H1 (cell line): ENCODE measurements around the gene BTNL8. TPM values are rescaled to one million over a fixed set of nuclear protein-coding genes. Genes with fewer than 3 reads are reported as not detected.

Experiments used
- CTCF ChIA-PET: fragments of 300-600 bp; sonication (Branson Sonifier 250); formaldehyde crosslinking; loops from one replicate; lab custom pipeline; 2021; ENCODE audit not compliant: partially characterized antibody; lab: Charles Lee
- POLR2A ChIA-PET: fragments of 300-600 bp; sonication (Branson Sonifier 250); formaldehyde crosslinking; loops from one replicate; lab custom pipeline; 2021; ENCODE audit warnings: inconsistent platforms; ENCODE audit not compliant: partially characterized antibody; lab: Charles Lee
- DNase-seq, 2 experiments: peaks; one replicate each; pipeline versions ENCODE4 v3.0.0 to v3.0.0-alpha.2; 2010 to 2022; ENCODE audit warnings: low spot score in 2 of 2, low read depth in 1 of 2, mixed read lengths in 1 of 2
- FAIRE-seq: peaks from 2 replicates; lab custom pipeline; 2011; peaks lifted over from hg19 to GRCh38; lab: Jason Lieb, UNC
- H2AFZ ChIP-seq: 2 replicates; pipeline ENCODE4 v1.8.1; 2012; ENCODE audit warnings: low read length, inconsistent platforms
- H2AK5ac ChIP-seq: 2 replicates; pipeline ENCODE4 v1.6.1; 2013; ENCODE audit warnings: low read depth, low read length
- H2BK120ac ChIP-seq: replicated peaks from 2 replicates; pipeline ENCODE3; 2013; ENCODE audit warnings: low read depth, low read length, inconsistent platforms
- H2BK12ac ChIP-seq: 2 replicates; pipeline ENCODE4 v1.6.1; 2013; ENCODE audit warnings: low read depth, low read length
- H2BK15ac ChIP-seq: 2 replicates; pipeline ENCODE4 v1.6.1; 2013; ENCODE audit warnings: low read length
- H2BK20ac ChIP-seq: 2 replicates; pipeline ENCODE4 v1.6.1; 2013; ENCODE audit warnings: low read length
- H2BK5ac ChIP-seq: 2 replicates; pipeline ENCODE4 v1.6.1; 2013; ENCODE audit warnings: low read depth, low read length
- H3K14ac ChIP-seq: 2 replicates; pipeline ENCODE4 v1.6.1; 2013; ENCODE audit warnings: inconsistent platforms; ENCODE audit not compliant: insufficient read length
- H3K18ac ChIP-seq: 2 replicates; pipeline ENCODE4 v1.6.1; 2013; ENCODE audit warnings: low read length; ENCODE audit errors: extremely low read depth
- H3K23ac ChIP-seq: 2 replicates; pipeline ENCODE4 v1.6.1; 2013; ENCODE audit warnings: inconsistent platforms; ENCODE audit not compliant: insufficient read length
- H3K23me2 ChIP-seq: 2 replicates; pipeline ENCODE4 v1.6.1; 2013; ENCODE audit warnings: low read depth, low read length
- H3K27ac ChIP-seq: 2 replicates; pipeline ENCODE4 v1.6.1; 2011; ENCODE audit warnings: low read depth, low read length, inconsistent platforms
- H3K27me3 ChIP-seq, 4 experiments: replicated peaks in 1 of 4; 1 replicate in 1 of 4; 2 replicates in 3 of 4; pipeline versions ENCODE4 v1.6.1 to v1.8.1; 2011 to 2013; ENCODE audit warnings: low read length in 3 of 4, mild to moderate bottlenecking in 3 of 4, inconsistent platforms in 2 of 4, mixed read lengths in 2 of 4, moderate library complexity in 1 of 4; ENCODE audit not compliant: control insufficient read depth in 3 of 4, insufficient read depth in 3 of 4; ENCODE audit errors: extremely low read depth in 1 of 4
- H3K36me3 ChIP-seq, 4 experiments: 2 replicates each; pipeline versions ENCODE4 v1.6.1 to v1.8.1; 2011 to 2013; ENCODE audit warnings: mild to moderate bottlenecking in 4 of 4, low read length in 3 of 4, moderate library complexity in 2 of 4, control low read depth in 1 of 4, inconsistent platforms in 1 of 4; ENCODE audit not compliant: insufficient read depth in 4 of 4, control insufficient read depth in 2 of 4
- H3K4ac ChIP-seq: replicated peaks from 2 replicates; pipeline ENCODE3; 2013; ENCODE audit warnings: low read length, low read depth, mixed read lengths, inconsistent platforms; ENCODE audit not compliant: insufficient read length
- H3K4me1 ChIP-seq, 4 experiments: replicated peaks in 1 of 4; 1 replicate in 1 of 4; 2 replicates in 3 of 4; pipeline versions ENCODE4 v1.6.1 to v1.8.1; 2011 to 2013; ENCODE audit warnings: low read length in 3 of 4, inconsistent platforms in 2 of 4, mixed read lengths in 1 of 4; ENCODE audit not compliant: insufficient read depth in 4 of 4, control insufficient read depth in 3 of 4
- H3K4me2 ChIP-seq, 2 experiments: 2 replicates each; pipeline versions ENCODE4 v1.6.1 to v1.8.1; 2011 to 2013; ENCODE audit warnings: low read depth in 2 of 2, low read length in 2 of 2, control low read depth in 1 of 2, inconsistent platforms in 1 of 2, mild to moderate bottlenecking in 1 of 2; ENCODE audit not compliant: insufficient read depth in 1 of 2
- H3K4me3 ChIP-seq, 4 experiments: fragments of 200-600, 300-600 bp in 1 of 4; sonication (generic), shearing (Covaris generic), sonication (Bioruptor Twin) in 1 of 4; 2 replicates each; pipeline versions ENCODE4 v1.5.1 to v1.8.1; 2011 to 2016; ENCODE audit warnings: low read length in 4 of 4, low read depth in 3 of 4, control low read depth in 2 of 4, inconsistent platforms in 2 of 4, mild to moderate bottlenecking in 2 of 4, mixed read lengths in 1 of 4, moderate library complexity in 1 of 4; ENCODE audit not compliant: insufficient read depth in 2 of 4; ENCODE audit errors: extremely low read depth in 1 of 4
- H3K56ac ChIP-seq: replicated peaks from 2 replicates; pipeline ENCODE3; 2013; ENCODE audit warnings: low read depth, mild to moderate bottlenecking, mixed read lengths, low read length, inconsistent platforms; ENCODE audit not compliant: insufficient read length
- H3K79me1 ChIP-seq: 2 replicates; pipeline ENCODE4 v1.6.1; 2013; ENCODE audit warnings: low read depth, low read length, control low read depth
- H3K79me2 ChIP-seq, 2 experiments: 2 replicates each; pipeline versions ENCODE4 v1.6.1 to v1.8.1; 2012 to 2013; ENCODE audit warnings: low read length in 2 of 2, mild to moderate bottlenecking in 2 of 2, inconsistent platforms in 1 of 2; ENCODE audit not compliant: insufficient read depth in 2 of 2, control insufficient read depth in 1 of 2
- H3K9ac ChIP-seq, 4 experiments: replicated peaks in 1 of 4; 1 replicate in 1 of 4; 2 replicates in 3 of 4; pipeline versions ENCODE4 v1.6.1 to v1.8.1; 2011 to 2013; ENCODE audit warnings: low read depth in 3 of 4, low read length in 3 of 4, control low read depth in 2 of 4, mild to moderate bottlenecking in 2 of 4, moderate library complexity in 2 of 4, inconsistent platforms in 1 of 4; ENCODE audit errors: extremely low read depth in 1 of 4
- H3K9me3 ChIP-seq, 2 experiments: 2 replicates each; pipeline versions ENCODE4 v1.6.1 to v1.8.1; 2012 to 2013; ENCODE audit warnings: mild to moderate bottlenecking in 2 of 2, moderate library complexity in 2 of 2, control low read depth in 1 of 2, inconsistent platforms in 1 of 2, low read depth in 1 of 2, low read length in 1 of 2, mixed read lengths in 1 of 2; ENCODE audit not compliant: insufficient read depth in 2 of 2
- H4K20me1 ChIP-seq, 2 experiments: replicated peaks in 1 of 2; 2 replicates each; pipeline versions ENCODE3 to v1.8.1; 2011 to 2013; ENCODE audit warnings: inconsistent platforms in 2 of 2, low read length in 2 of 2, mild to moderate bottlenecking in 1 of 2; ENCODE audit not compliant: insufficient read depth in 2 of 2, control insufficient read depth in 1 of 2
- H4K5ac ChIP-seq: 2 replicates; pipeline ENCODE4 v1.6.1; 2013; ENCODE audit warnings: low read length, low read depth, mixed read lengths, inconsistent platforms; ENCODE audit not compliant: insufficient read length
- H4K8ac ChIP-seq: 2 replicates; pipeline ENCODE4 v1.8.0; 2013; ENCODE audit warnings: mild to moderate bottlenecking, moderate library complexity, low read length, inconsistent platforms; ENCODE audit not compliant: insufficient read depth; ENCODE audit errors: extremely low read depth
- H4K91ac ChIP-seq: replicated peaks from 2 replicates; pipeline ENCODE3; 2013; ENCODE audit warnings: low read length, mixed read lengths, inconsistent platforms; ENCODE audit not compliant: insufficient read length
- WGBS, 2 experiments: shearing (Covaris generic) in 1 of 2; methylation state at CpG; one replicate each; pipeline versions ENCODE4 v1.1.6 to v1.1.7; 2013 to 2015; ENCODE audit warnings: low lambda C conversion rate in 2 of 2, mixed read lengths in 2 of 2, inconsistent platforms in 1 of 2, low coverage in 1 of 2, missing lambda C conversion rate in 1 of 2; ENCODE audit not compliant: insufficient replicate concordance in 2 of 2, insufficient coverage in 1 of 2, insufficient read length in 1 of 2; ENCODE audit errors: extremely low coverage in 1 of 2, missing lambda C conversion rate in 1 of 2; 5-methylcytosine and 5-hydroxymethylcytosine counted together
- polyA plus RNA-seq, 7 experiments: library from polyadenylated mRNA; depleted of rRNA in 3 of 7; stranded (reverse) in 5 of 7; unstranded in 2 of 7; fragments of >200 nt in 5 of 7; fragments of 200-250 nt in 2 of 7; gene quantifications; 1 replicate in 5 of 7; 2 replicates in 1 of 7; 4 replicates in 1 of 7; pipeline versions ENCODE4 v1.2.1 to v1.2.3, GENCODE V29; 2011 to 2013; ENCODE audit warnings: missing spikeins in 2 of 7, mixed read lengths in 2 of 7
- total RNA-seq: library from RNA; stranded (reverse); fragmentation: NEBNext Ultra II Directional; extraction: Animal tissue kit (Norgen Biotek cat#: 25700); gene quantifications from 2 replicates; pipeline ENCODE4 v1.2.1, GENCODE V29; 2021

The BTNL8 gene
- total and polyA plus RNA-seq, 2 of the 8 experiments (the other 6 are each of a cell fraction or from before 2014, with no cell fraction given): 0.32 to 0.48 TPM

DNA sequence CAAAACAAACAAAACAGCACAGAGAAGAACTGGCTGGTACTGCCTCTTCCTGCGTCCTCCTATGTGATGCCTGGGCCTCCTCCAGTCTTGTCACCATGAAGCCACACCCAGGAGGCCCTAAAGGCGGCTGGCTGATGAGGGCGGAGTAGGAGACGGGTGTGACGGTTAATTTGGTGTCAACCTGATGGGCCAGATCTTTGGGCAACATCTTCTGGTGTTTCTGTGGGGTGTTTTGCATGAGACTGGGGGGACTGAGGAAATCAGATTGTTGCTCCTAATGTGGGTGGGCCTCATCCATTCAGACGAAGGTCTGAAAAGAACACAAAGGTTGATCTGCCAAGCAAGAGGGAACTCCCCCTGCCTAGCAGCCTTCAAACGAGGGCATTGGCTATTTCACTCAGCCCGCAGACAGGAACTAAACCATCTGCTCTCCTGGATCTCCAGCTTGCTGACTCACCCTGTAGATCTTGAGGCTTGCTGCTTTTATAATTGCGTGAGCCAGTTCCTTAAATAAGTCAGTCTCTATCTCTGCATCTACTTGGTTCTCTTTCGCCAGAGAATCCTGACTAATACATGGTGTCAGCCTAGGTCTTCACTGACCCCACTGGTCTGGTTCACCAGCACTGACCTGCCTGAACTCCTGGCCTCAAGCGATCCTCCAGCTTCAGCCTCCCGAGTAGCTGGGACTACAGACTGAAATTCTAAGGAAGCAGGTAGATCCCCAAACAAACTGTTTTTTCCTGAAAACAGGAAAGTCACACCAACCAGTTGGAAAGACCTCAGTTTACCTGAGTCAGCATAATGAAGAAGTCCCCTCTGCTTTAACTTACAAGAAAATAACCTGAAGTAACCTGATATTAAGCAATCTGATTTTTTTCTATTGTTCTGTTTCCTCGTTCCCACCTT lies 25.1 kb upstream of the BTNL8 start:
- H3K23me2 ChIP-seq: no peaks in the 10 kb centered on the region
- no peak for DNase-seq
- H3K4me3 ChIP-seq: no peak overlapping the region
- H3K27me3 ChIP-seq: no peaks in the 10 kb centered on the region
- no peaks in the 10 kb centered on the region for H3K79me2 ChIP-seq
- no peak overlapping the region for H3K4me2 ChIP-seq
- 88% methylated on average over 13 of the region's 13 CpGs; no CpG with 5 or more reads in 1 of the 2 experiments for WGBS, 2 experiments
- no peak overlapping the region for H3K14ac ChIP-seq
- H2AFZ ChIP-seq: peak overlapping the region; percentile 32; the same call in 1 of the 2 replicates
- H2BK20ac ChIP-seq: no peak overlapping the region
- H2BK15ac ChIP-seq: no peak overlapping the region
- no peak overlapping the region for H3K4ac ChIP-seq
- POLR2A ChIA-PET: no interaction called here
- H3K79me1 ChIP-seq: no peaks in the 10 kb centered on the region
- no peak overlapping the region for H3K27ac ChIP-seq
- H3K36me3 ChIP-seq: no peaks in the 10 kb centered on the region
- no peaks in the 10 kb centered on the region; a peak in 1 of 7 replicates for H3K4me1 ChIP-seq
- H3K56ac ChIP-seq: no peak overlapping the region
- no peak for FAIRE-seq
- no peak overlapping the region for H4K8ac ChIP-seq
- CTCF ChIA-PET: interaction anchor here (1.1 to 1.9 kb wide), 3 partner anchors 10 to 170 kb away, joined by 3 to 4 read pairs (median 4); no protein-coding TSS in a partner anchor
- no peak overlapping the region for H2AK5ac ChIP-seq
- no peaks in the 10 kb centered on the region for H3K9me3 ChIP-seq
- no peak overlapping the region for H3K23ac ChIP-seq
- no peak overlapping the region for H4K5ac ChIP-seq
- H2BK12ac ChIP-seq: no peak overlapping the region
- H3K18ac ChIP-seq: no peak overlapping the region
- H3K9ac ChIP-seq: no peak overlapping the region
- H4K20me1 ChIP-seq: no peaks in the 10 kb centered on the region
- H2BK120ac ChIP-seq: no peak overlapping the region
- H4K91ac ChIP-seq: no peak overlapping the region
- no peak overlapping the region for H2BK5ac ChIP-seq
